Thyroid gland (tissue), 4 donors: ENCODE measurements around the gene MBL2.

Experiments used
- CTCF ChIP-seq, 6 experiments: fragments of 200-600 bp in 3 of 6; fragments of 450-650 bp in 3 of 6; sonication (generic) in 3 of 6; IDR thresholded peaks; one replicate each; pipeline ENCODE4 v1.5.1; 2016 to 2019; ENCODE audit warnings: antibody characterized with exemption in 6 of 6, mild to moderate bottlenecking in 2 of 6, inconsistent platforms in 1 of 6, moderate library complexity in 1 of 6
- POLR2A ChIP-seq, 2 donors: fragments of 450-650 bp; IDR thresholded peaks; one replicate each; pipeline ENCODE4 v1.6.1; 2017; ENCODE audit warnings: antibody characterized with exemption in 2 of 2, mild to moderate bottlenecking in 2 of 2, moderate library complexity in 1 of 2

- TF ChIP-seq CTCF (IDR thresholded peaks at IDR 0.05) (no peak), POLR2A (IDR thresholded peaks at IDR 0.05) (no peak)
Observed at GRCh38 chr10:52747694-52748093, 24.9 kb downstream of the MBL2 start.
